HepG2 (cell line): Measurements from ENCODE around the gene LMAN2L. TPM values are rescaled to one million over a fixed set of nuclear protein-coding genes. Genes with fewer than 3 reads are reported as not detected.
A peak's percentile ranks its signal among the peaks of the same experiment; 100 is the strongest.

ENCODE experiments used
- AHR ChIP-seq: IDR thresholded peaks from 2 replicates; pipeline ENCODE4 v1.6.1; 2018; ENCODE audit warnings: missing genetic modification reagents, missing compliant biosample characterization
- ARNT2 ChIP-seq: sonication (generic); formaldehyde crosslinking; IDR thresholded peaks from 2 replicates; pipeline ENCODE4 v1.8.0; 2022; ENCODE audit warnings: mild to moderate bottlenecking, low read depth, missing genetic modification reagents, moderate library complexity
- ATAD3A ChIP-seq: sonication (generic); formaldehyde crosslinking; IDR thresholded peaks from 2 replicates; pipeline ENCODE4 v1.4.0; 2020; ENCODE audit warnings: missing genetic modification reagents
- MTERF4 ChIP-seq: sonication (generic); formaldehyde crosslinking; IDR thresholded peaks from 2 replicates; pipeline ENCODE4 v1.8.0; 2023; ENCODE audit warnings: mild to moderate bottlenecking, missing genetic modification reagents
- POLR2A ChIP-seq, 2 experiments: IDR thresholded peaks; 2 replicates each; pipeline ENCODE4 v1.6.1; 2011; ENCODE audit warnings: low read depth in 2 of 2, low read length in 2 of 2, mild to moderate bottlenecking in 1 of 2, moderate library complexity in 1 of 2; ENCODE audit not compliant: insufficient read depth in 1 of 2
- RARA ChIP-seq: IDR thresholded peaks from 2 replicates; pipeline ENCODE4 v1.6.1; 2016; ENCODE audit warnings: missing genetic modification reagents, missing compliant biosample characterization
- RARG ChIP-seq: sonication (generic); formaldehyde crosslinking; IDR thresholded peaks from 2 replicates; pipeline ENCODE4 v1.4.0; 2020; ENCODE audit warnings: low read depth, mild to moderate bottlenecking, missing genetic modification reagents
- RERE ChIP-seq: IDR thresholded peaks from 2 replicates; pipeline ENCODE4 v1.6.1; 2016; ENCODE audit warnings: low read depth, missing genetic modification reagents, missing compliant biosample characterization
- RFXAP ChIP-seq: sonication (generic); formaldehyde crosslinking; IDR thresholded peaks from 2 replicates; pipeline ENCODE4 v1.4.0; 2020; ENCODE audit warnings: missing genetic modification reagents, borderline replicate concordance
- SATB2 ChIP-seq: sonication (generic); formaldehyde crosslinking; IDR thresholded peaks from 2 replicates; pipeline ENCODE4 v1.5.0; 2020; ENCODE audit warnings: missing genetic modification reagents
- SUZ12 ChIP-seq: fragments of 150-350 bp; IDR thresholded peaks from 2 replicates; pipeline ENCODE4 v1.6.1; 2014; ENCODE audit warnings: low read depth, low read length
- TARDBP ChIP-seq: sonication (generic); formaldehyde crosslinking; IDR thresholded peaks from 2 replicates; pipeline ENCODE4 v1.8.0; 2022; ENCODE audit warnings: mild to moderate bottlenecking, missing genetic modification reagents
- ZBTB26 ChIP-seq: IDR thresholded peaks from 2 replicates; pipeline ENCODE4 v1.6.1; 2016; ENCODE audit warnings: missing compliant biosample characterization, missing genetic modification reagents, borderline replicate concordance
- ZBTB37 ChIP-seq: sonication (generic); formaldehyde crosslinking; IDR thresholded peaks from 2 replicates; pipeline ENCODE4 v1.4.0; 2020; ENCODE audit warnings: mild to moderate bottlenecking, missing genetic modification reagents
- ZBTB44 ChIP-seq: sonication (generic); formaldehyde crosslinking; IDR thresholded peaks from 2 replicates; pipeline ENCODE4 v1.4.0; 2020; ENCODE audit warnings: missing genetic modification reagents
- ZMYM2 ChIP-seq: sonication (generic); formaldehyde crosslinking; IDR thresholded peaks from 2 replicates; pipeline ENCODE4 v1.8.0; 2022; ENCODE audit warnings: mild to moderate bottlenecking, missing genetic modification reagents
- ZNF136 ChIP-seq: sonication (generic); formaldehyde crosslinking; IDR thresholded peaks from 2 replicates; pipeline ENCODE4 v1.8.1; 2022; ENCODE audit warnings: low read depth, mild to moderate bottlenecking, moderate library complexity, missing genetic modification reagents
- polyA plus RNA-seq, 8 experiments: library from polyadenylated mRNA; depleted of rRNA in 3 of 8; stranded (reverse) in 7 of 8; unstranded in 1 of 8; fragments of >200 nt; fragmentation: Illumina TruSeq in 4 of 8; extraction: Trizol in 4 of 8; gene quantifications; 2 replicates each; pipeline versions ENCODE4 v1.2.1 to v1.2.3, GENCODE V29; 2011 to 2016; ENCODE audit warnings: low read depth in 4 of 8, missing spikeins in 1 of 8, mixed read lengths in 1 of 8; ENCODE audit not compliant: insufficient read depth in 1 of 8
- total RNA-seq, 5 experiments: library from RNA; depleted of rRNA; stranded (reverse); fragments of >200 nt; fragmentation: Illumina TruSeq; extraction: Trizol; gene quantifications; 2 replicates each; pipeline ENCODE4 v1.2.3, GENCODE V29; 2016; ENCODE audit warnings: low read depth in 1 of 5

Gene LMAN2L
- total and polyA plus RNA-seq, 2 of the 13 experiments (the other 11 are each of a cell fraction or from before 2014, with no cell fraction given): 39.1 to 57.9 TPM

GRCh38 chr2:96685577-96686459, 54.0 kb downstream of the LMAN2L start (continued):
- TF ChIP-seq ZBTB26 (CRISPR knock-in tag) (no peak; the same call in 1 of the 2 replicates), RARG (CRISPR knock-in tag) (no peak), ARNT2 (CRISPR knock-in tag) (peak; percentile 47; the same call in 1 of the 2 replicates), MTERF4 (CRISPR knock-in tag) (no peak), AHR (CRISPR knock-in tag) (peak; percentile 92; the same call in 1 of the 2 replicates), ZNF136 (CRISPR knock-in tag) (no peak), SUZ12 (no peak), POLR2A (IDR thresholded peaks at IDR 0.05; ENCODE audit: insufficient read depth in 1 of 2, low read depth in 2 of 2, low read length in 2 of 2) (peak in 1 of 2 experiments; percentile 47; a peak in 1 of 4 replicates), TARDBP (CRISPR knock-in tag) (no peak), ATAD3A (CRISPR knock-in tag) (no peak), ZMYM2 (0 out of 2 replicates have a peak, but pooled peaks have one; percentile 44), SATB2 (no peak), RARA (peak; percentile 41), ZBTB37 (CRISPR knock-in tag) (no peak), RERE (CRISPR knock-in tag) (no peak), RFXAP (CRISPR knock-in tag) (peak; percentile 67; the same call in 1 of the 2 replicates), ZBTB44 (CRISPR knock-in tag) (no peak)
